Smooth muscle cell (in vitro differentiated cells): ENCODE measurements around the gene MOB3B. TPM values are rescaled to one million over a fixed set of nuclear protein-coding genes. Genes with fewer than 3 reads are reported as not detected.

Source experiments
- DNase-seq: peaks from one replicate; lab custom pipeline; 2025; ENCODE audit not compliant: unreplicated experiment; lab: John Stamatoyannopoulos, UW
- H2AFZ ChIP-seq: fragments of 200-600 bp; sonication (generic); 2 replicates; pipeline ENCODE4 v1.6.0; 2016; ENCODE audit warnings: antibody characterized with exemption, low read depth, mild to moderate bottlenecking
- H3F3A ChIP-seq: fragments of 200-600 bp; sonication (generic); 2 replicates; pipeline ENCODE4 v1.6.0; 2017; ENCODE audit warnings: antibody characterized with exemption, low read depth
- H3K27ac ChIP-seq: fragments of 200-600 bp; sonication (generic); 2 replicates; pipeline ENCODE4 v1.5.1; 2016; ENCODE audit warnings: low read depth, mild to moderate bottlenecking
- H3K27me3 ChIP-seq: fragments of 200-600 bp; sonication (generic); 2 replicates; pipeline ENCODE4 v1.6.1; 2016; ENCODE audit warnings: low read depth, mild to moderate bottlenecking
- H3K36me3 ChIP-seq: fragments of 200-600 bp; sonication (generic); 2 replicates; pipeline ENCODE4 v1.5.1; 2016; ENCODE audit warnings: low read depth
- H3K4me1 ChIP-seq: fragments of 200-600 bp; sonication (generic); 2 replicates; pipeline ENCODE4 v1.5.1; 2016; ENCODE audit warnings: low read depth
- H3K4me2 ChIP-seq: fragments of 200-600 bp; sonication (generic); 2 replicates; pipeline ENCODE4 v1.6.0; 2016; ENCODE audit warnings: mild to moderate bottlenecking
- H3K4me3 ChIP-seq: fragments of 200-600 bp; sonication (generic); 2 replicates; pipeline ENCODE4 v1.5.1; 2016; ENCODE audit warnings: mild to moderate bottlenecking
- H3K79me2 ChIP-seq: fragments of 200-600 bp; sonication (generic); 2 replicates; pipeline ENCODE4 v1.6.0; 2016; ENCODE audit warnings: low read depth, mild to moderate bottlenecking
- H3K9ac ChIP-seq: fragments of 200-600 bp; sonication (generic); 2 replicates; pipeline ENCODE4 v1.6.0; 2016; ENCODE audit warnings: low read depth
- H3K9me3 ChIP-seq: fragments of 200-600 bp; sonication (generic); replicated peaks from 2 replicates; pipeline ENCODE4 v1.5.1; 2016; ENCODE audit warnings: low read depth
- H4K20me1 ChIP-seq: fragments of 200-600 bp; sonication (generic); 2 replicates; pipeline ENCODE4 v1.6.0; 2016; ENCODE audit warnings: low read depth
- WGBS: methylation state at CpG from one replicate; pipeline ENCODE4 v1.1.7; 2016; ENCODE audit warnings: low lambda C conversion rate; 5-methylcytosine and 5-hydroxymethylcytosine counted together
- polyA plus RNA-seq: library from polyadenylated mRNA; unstranded; fragments of >200 nt; fragmentation: Nextera tagmentation; extraction: Ambion mirVana; gene quantifications from 2 replicates; pipeline ENCODE4 v1.2.1, GENCODE V29; 2016
- total RNA-seq: library from RNA; depleted of rRNA; stranded (reverse); fragments of >200 nt; gene quantifications from 2 replicates; pipeline ENCODE4 v1.2.3, GENCODE V29; 2014
- TF ChIP-seq, protein P1 (sequence below): fragments of 200-600 bp; sonication (generic); IDR thresholded peaks from 2 replicates; pipeline ENCODE4 v1.5.1; 2017; ENCODE audit warnings: borderline replicate concordance, mild to moderate bottlenecking, antibody characterized with exemption; ENCODE audit not compliant: insufficient read depth, poor library complexity, severe bottlenecking

The MOB3B gene
- total and polyA plus RNA-seq, 2 experiments from 2014 or later, result 1.7 to 5.8 TPM

DNA sequence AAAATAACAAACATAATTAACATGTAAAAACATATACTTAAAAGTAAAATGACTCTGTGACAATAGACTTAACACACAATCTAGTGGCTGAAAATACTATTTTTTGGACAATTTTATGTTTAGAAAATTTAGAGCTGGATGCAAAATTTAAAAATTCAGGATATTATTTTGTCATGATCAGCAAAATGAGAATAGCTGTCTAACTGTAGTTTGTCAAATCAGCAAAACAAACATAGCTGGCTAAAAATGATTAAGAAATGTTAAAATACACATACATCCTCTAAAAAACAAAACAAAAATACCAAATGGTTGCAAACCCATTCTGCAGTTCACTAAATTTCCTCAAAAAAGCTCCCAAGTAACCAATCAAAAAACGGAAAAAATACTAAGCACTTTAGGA lies 25.1 kb upstream of the MOB3B start:
- H3K4me3 ChIP-seq, result no peak overlapping the region
- H3K4me2 ChIP-seq, result no peak overlapping the region
- no peak for DNase-seq
- H3K9ac ChIP-seq, result no peak overlapping the region
- no peaks in the 10 kb centered on the region for H3K9me3 ChIP-seq
- peaks cover 4% of the 10 kb centered on the region for H3K36me3 ChIP-seq
- no peaks in the 10 kb centered on the region for H3F3A ChIP-seq
- H4K20me1 ChIP-seq, result no peaks in the 10 kb centered on the region
- no peaks in the 10 kb centered on the region for H3K27me3 ChIP-seq
- H3K4me1 ChIP-seq, result no peaks in the 10 kb centered on the region
- TF ChIP-seq, protein P1, sequence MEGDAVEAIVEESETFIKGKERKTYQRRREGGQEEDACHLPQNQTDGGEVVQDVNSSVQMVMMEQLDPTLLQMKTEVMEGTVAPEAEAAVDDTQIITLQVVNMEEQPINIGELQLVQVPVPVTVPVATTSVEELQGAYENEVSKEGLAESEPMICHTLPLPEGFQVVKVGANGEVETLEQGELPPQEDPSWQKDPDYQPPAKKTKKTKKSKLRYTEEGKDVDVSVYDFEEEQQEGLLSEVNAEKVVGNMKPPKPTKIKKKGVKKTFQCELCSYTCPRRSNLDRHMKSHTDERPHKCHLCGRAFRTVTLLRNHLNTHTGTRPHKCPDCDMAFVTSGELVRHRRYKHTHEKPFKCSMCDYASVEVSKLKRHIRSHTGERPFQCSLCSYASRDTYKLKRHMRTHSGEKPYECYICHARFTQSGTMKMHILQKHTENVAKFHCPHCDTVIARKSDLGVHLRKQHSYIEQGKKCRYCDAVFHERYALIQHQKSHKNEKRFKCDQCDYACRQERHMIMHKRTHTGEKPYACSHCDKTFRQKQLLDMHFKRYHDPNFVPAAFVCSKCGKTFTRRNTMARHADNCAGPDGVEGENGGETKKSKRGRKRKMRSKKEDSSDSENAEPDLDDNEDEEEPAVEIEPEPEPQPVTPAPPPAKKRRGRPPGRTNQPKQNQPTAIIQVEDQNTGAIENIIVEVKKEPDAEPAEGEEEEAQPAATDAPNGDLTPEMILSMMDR, result no peak
- H3K79me2 ChIP-seq, result no peaks in the 10 kb centered on the region
- H3K27ac ChIP-seq, result no peak overlapping the region
- no peak overlapping the region for H2AFZ ChIP-seq
- WGBS, result 97% methylated on average over 1 of the region's 1 CpG

DNA sequence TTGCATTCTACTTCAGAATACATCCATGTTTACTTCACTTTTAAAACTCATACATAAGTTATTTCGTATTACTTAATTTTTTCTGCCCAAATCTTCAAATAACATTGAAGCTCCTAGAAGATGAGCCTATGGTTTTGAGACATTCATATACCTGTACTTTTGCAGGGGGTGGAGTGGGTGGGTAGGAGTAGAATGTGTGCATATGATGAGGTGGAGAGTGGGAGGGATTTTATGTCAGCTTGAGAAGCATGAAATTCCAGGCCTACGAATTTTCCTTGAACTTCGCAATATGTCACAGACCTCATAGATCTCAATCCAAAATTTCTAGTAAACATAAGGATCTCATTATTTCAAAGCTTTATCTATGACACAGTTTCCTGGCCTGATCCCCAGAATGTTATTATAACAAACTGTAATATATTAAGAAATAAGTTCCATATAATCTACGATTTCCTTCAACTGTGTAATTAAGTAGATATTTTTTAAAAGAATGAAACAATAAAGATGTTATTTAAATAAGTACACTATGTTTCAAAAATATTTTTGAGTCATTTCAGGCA lies 19.7 kb upstream of the MOB3B start:
- Histone ChIP-seq H3K36me3 (peaks cover 3% of the 10 kb centered on the region), H3K9ac (no peak overlapping the region), H3K79me2 (no peaks in the 10 kb centered on the region), H3K9me3 (no peaks in the 10 kb centered on the region), H3K27me3 (no peaks in the 10 kb centered on the region), H2AFZ (no peak overlapping the region), H3K4me1 (no peaks in the 10 kb centered on the region), H4K20me1 (no peaks in the 10 kb centered on the region), H3K27ac (no peak overlapping the region), H3F3A (no peaks in the 10 kb centered on the region), H3K4me2 (no peak overlapping the region), H3K4me3 (no peak overlapping the region)
- WGBS, result 85% methylated on average over 4 of the region's 4 CpGs
- TF ChIP-seq, protein P1, result no peak
- no peak for DNase-seq

DNA sequence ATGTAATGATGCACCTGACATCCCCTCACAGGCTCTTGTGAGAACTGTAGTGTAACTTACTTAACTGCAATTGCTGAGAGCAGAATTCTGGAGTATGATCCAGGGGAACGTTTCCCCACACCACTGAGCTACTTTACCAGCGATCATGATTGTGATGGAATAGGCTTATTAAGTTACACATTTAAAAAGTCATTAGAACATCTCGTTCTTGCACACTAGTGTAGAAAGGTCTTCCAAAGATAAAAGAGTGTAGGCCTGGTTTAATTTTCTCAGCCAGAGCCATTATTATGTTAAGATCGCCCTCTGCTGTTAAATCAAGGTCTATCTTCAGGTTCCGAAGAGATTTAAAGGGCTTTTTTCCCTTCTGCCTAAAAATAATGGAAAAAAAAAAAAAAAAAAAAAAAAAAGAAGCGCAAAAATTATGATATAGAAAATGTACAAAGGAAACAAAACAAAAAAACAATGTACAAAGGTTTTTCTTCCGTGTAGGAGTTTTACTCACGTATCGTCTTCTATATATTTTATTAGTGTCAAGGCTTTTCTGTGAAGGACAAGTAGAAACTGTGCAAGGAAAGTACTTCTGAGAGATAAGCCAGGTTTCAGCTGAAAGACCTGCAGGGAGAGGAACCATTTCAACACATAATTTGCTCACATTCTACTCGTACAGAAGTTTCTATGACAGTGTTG lies 18.6 kb upstream of the MOB3B start:
- Histone ChIP-seq H3K79me2 (no peaks in the 10 kb centered on the region), H3K4me1 (no peaks in the 10 kb centered on the region), H3K4me3 (no peak overlapping the region), H3K27me3 (no peaks in the 10 kb centered on the region), H4K20me1 (no peaks in the 10 kb centered on the region), H3F3A (no peaks in the 10 kb centered on the region), H3K36me3 (no peaks in the 10 kb centered on the region), H2AFZ (no peak overlapping the region), H3K27ac (no peak overlapping the region), H3K4me2 (no peak overlapping the region), H3K9ac (no peak overlapping the region), H3K9me3 (no peaks in the 10 kb centered on the region)
- TF ChIP-seq, protein P1, result peak; percentile 49
- 63% methylated on average over 10 of the region's 10 CpGs for WGBS
- no peak for DNase-seq

DNA sequence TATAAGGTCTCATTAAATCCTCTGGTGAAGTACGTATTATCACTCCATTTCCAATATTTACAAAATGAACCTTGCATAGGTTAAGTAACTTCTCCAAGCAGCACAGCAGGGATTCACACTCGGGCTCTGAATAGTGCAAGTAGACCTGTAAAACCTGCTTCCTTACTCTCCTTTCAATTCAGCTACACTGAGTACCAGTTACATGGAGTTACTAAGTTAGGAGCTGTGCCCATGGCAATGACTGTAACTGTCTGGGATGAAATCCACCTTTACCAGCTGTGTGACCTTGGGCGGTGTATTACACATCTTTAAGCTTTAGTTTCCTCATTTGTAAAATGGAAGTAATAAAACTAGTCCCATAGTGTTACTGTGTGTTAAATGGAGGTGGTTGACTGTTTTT lies 15.9 kb upstream of the MOB3B start:
- no peaks in the 10 kb centered on the region for H3K27me3 ChIP-seq
- no peaks in the 10 kb centered on the region for H3F3A ChIP-seq
- H4K20me1 ChIP-seq, result no peaks in the 10 kb centered on the region
- H3K9ac ChIP-seq, result no peak overlapping the region
- H3K36me3 ChIP-seq, result no peaks in the 10 kb centered on the region
- TF ChIP-seq, protein P1, result no peak
- H2AFZ ChIP-seq, result no peak overlapping the region
- H3K9me3 ChIP-seq, result no peaks in the 10 kb centered on the region
- H3K27ac ChIP-seq, result no peak overlapping the region
- no peaks in the 10 kb centered on the region for H3K79me2 ChIP-seq
- H3K4me3 ChIP-seq, result no peak overlapping the region
- no peak for DNase-seq
- WGBS, result 91% methylated on average over 3 of the region's 3 CpGs
- no peak overlapping the region for H3K4me2 ChIP-seq
- H3K4me1 ChIP-seq, result no peaks in the 10 kb centered on the region
